BJ (cell line): Measurements from ENCODE around the gene YWHAE. TPM values are rescaled to one million over a fixed set of nuclear protein-coding genes. Genes with fewer than 3 reads are reported as not detected.

ENCODE experiments used
- CTCF ChIA-PET: fragments of 350-600 bp; formaldehyde crosslinking; extraction: SDS; loops from one replicate; lab custom pipeline; 2021; ENCODE audit warnings: antibody characterized with exemption, inconsistent platforms; lab: Yijun Ruan, JAX
- POLR2A ChIA-PET: fragments of 300-600 bp; sonication (Branson Sonifier 250); formaldehyde crosslinking; extraction: SDS; loops from one replicate; lab custom pipeline; 2021; ENCODE audit warnings: antibody characterized with exemption; lab: Charles Lee
- DNase-seq: peaks from one replicate; pipeline ENCODE4 v3.0.0-alpha.2; 2011; ENCODE audit warnings: low read depth
- H3K27me3 ChIP-seq: 2 replicates; pipeline ENCODE4 v1.6.0; 2011; ENCODE audit warnings: low read length; ENCODE audit not compliant: control insufficient read depth, insufficient read depth
- H3K36me3 ChIP-seq: 2 replicates; pipeline ENCODE4 v1.5.1; 2011; ENCODE audit warnings: low read length; ENCODE audit not compliant: control insufficient read depth, insufficient read depth
- H3K4me3 ChIP-seq: 2 replicates; pipeline ENCODE4 v1.5.1; 2011; ENCODE audit warnings: low read depth, mild to moderate bottlenecking, control low read depth, low read length
- CTCF ChIP-seq: IDR thresholded peaks from 2 replicates; pipeline ENCODE4 v1.5.1; 2011; ENCODE audit warnings: low read depth, mild to moderate bottlenecking, control low read depth, inconsistent platforms, low read length, moderate library complexity; ENCODE audit not compliant: insufficient read depth
- polyA plus RNA-seq: library from polyadenylated mRNA; depleted of rRNA; stranded (reverse); fragments of >200 nt; gene quantifications from 2 replicates; pipeline ENCODE4 v1.2.3, GENCODE V29; 2011

YWHAE gene
- polyA plus RNA-seq, 1 experiment: 618 TPM

- no peak for TF ChIP-seq CTCF
- POLR2A ChIA-PET: no interaction called here
- DNase-seq: no peak
- peaks cover 2% of the 10 kb centered on the region for H3K27me3 ChIP-seq
- H3K36me3 ChIP-seq: no peaks in the 10 kb centered on the region
- CTCF ChIA-PET: interaction anchor here (0.6 kb wide), 1 partner anchor 36 kb away, joined by 3 read pairs; no protein-coding TSS in a partner anchor
- no peak overlapping the region for H3K4me3 ChIP-seq
These were observed 95.0 kb downstream of the YWHAE start for GRCh38 chr17:1304962-1305563.

- no peak for TF ChIP-seq CTCF
- ChIA-PET POLR2A (no interaction called here), CTCF (no interaction called here)
- no peak overlapping the region for H3K4me3 ChIP-seq
- DNase-seq: no peak
- peaks cover 3% of the 10 kb centered on the region for H3K27me3 ChIP-seq
- H3K36me3 ChIP-seq: no peaks in the 10 kb centered on the region
These were observed 95.5 kb downstream of the YWHAE start for GRCh38 chr17:1304522-1304921.

DNA sequence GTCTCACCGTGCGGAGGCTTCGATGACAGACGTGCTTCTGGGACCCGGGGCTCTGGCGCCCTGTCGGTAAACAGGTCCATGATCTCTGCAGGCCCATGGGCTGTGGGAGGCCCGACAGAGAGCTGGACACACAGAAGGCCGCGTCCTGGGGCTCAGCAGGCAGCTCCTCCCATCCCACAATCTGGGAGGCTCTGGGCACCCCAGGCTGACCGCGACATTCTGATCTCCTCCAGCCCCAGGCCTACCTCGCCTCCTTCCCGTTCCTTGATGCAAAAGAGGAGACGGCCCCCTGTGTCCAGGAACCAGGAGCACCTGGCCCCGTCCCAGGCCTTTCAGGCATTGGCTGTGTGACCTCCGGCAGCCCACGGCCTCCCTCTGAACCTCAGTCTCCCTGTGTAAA is 97.3 kb downstream of the YWHAE start:
- no peak for DNase-seq
- Histone ChIP-seq H3K36me3 (no peaks in the 10 kb centered on the region), H3K4me3 (no peak overlapping the region), H3K27me3 (peaks cover 12% of the 10 kb centered on the region)
- ChIA-PET CTCF (no interaction called here), POLR2A (no interaction called here)
- no peak for TF ChIP-seq CTCF

DNA sequence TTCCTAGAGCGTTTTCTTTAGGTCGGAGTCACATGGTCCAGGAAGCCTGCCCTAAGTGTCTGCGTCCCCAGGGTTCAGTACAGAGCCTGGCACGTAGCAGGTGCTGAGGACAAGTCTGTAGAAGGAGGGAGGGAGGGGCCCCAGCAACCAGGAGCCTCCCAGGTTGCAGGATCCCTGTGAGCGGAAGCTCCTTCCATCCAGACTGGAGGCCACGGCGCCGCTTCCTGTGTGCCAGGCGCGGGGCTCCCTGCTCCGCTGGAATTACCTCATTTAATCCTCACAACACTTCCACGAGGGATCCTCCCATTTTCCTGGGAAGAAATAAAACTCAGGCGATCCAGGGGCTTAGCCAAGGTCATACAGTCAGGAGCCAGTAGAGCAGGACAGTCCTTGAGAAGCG is 98.5 kb downstream of the YWHAE start:
- Histone ChIP-seq H3K36me3 (no peaks in the 10 kb centered on the region), H3K27me3 (peaks cover 13% of the 10 kb centered on the region), H3K4me3 (no peak overlapping the region)
- CTCF ChIA-PET: no interaction called here
- POLR2A ChIA-PET: no interaction called here
- no peak for TF ChIP-seq CTCF
- DNase-seq: no peak

DNA sequence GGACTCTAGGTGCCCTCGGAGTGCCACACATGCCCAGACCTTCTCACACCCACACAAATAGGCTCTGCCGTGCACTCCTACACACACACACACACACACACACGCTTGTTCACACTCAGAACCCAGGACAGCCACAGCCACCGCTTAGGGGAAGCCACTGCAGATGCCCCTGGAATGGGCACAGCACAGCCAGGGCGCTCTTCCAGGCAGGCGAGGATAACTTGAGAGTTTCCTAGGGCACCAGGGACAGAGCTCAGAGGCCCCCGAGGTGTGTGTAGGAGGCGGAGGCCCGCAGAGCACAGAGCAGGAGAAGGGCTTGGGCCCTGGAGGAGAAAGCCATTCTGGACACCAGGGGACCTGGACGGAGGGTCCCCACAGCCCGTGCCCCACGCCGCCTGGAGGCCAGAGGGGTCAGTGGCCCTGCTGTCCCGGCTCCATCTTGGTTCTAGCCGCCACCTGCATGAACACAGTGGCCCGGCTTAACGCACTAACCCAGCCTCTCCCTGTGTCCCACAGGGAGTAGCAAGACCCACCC is 99.6 kb downstream of the YWHAE start:
- peaks cover 13% of the 10 kb centered on the region for H3K27me3 ChIP-seq
- DNase-seq: no peak
- H3K4me3 ChIP-seq: no peak overlapping the region
- TF ChIP-seq CTCF: no peak
- POLR2A ChIA-PET: no interaction called here
- CTCF ChIA-PET: no interaction called here
- H3K36me3 ChIP-seq: no peaks in the 10 kb centered on the region
